GM18505 (cell line): ENCODE results near the gene ACO2.

Source experiments
- ATAC-seq: cut with Tn5 transposase; IDR thresholded peaks from one replicate; pipeline ENCODE4 v1.9.1; 2021; ENCODE audit not compliant: unreplicated experiment
- POLR2A ChIP-seq: IDR thresholded peaks from 4 replicates; pipeline ENCODE4 v1.6.1; 2011; ENCODE audit warnings: borderline replicate concordance; ENCODE audit not compliant: insufficient read depth, insufficient read length; ENCODE audit errors: extremely low read depth

Gene ACO2

GRCh38 chr22:41488076-41488475 is 19.2 kb downstream of the ACO2 start:
- TF ChIP-seq POLR2A, result no peak
- ATAC-seq, result no peak

- no peak for TF ChIP-seq POLR2A
- no peak for ATAC-seq
Observed at GRCh38 chr22:41488596-41489385, 19.9 kb downstream of the ACO2 start.

GRCh38 chr22:41491374-41492100 is 22.6 kb downstream of the ACO2 start:
- no peak for ATAC-seq
- no peak for TF ChIP-seq POLR2A

- no peak for ATAC-seq
- TF ChIP-seq POLR2A, result no peak
Observed at GRCh38 chr22:41498303-41498835, 29.5 kb downstream of the ACO2 start.

- no peak for ATAC-seq
Observed at GRCh38 chr22:41499624-41500280, 30.8 kb downstream of the ACO2 start.

GRCh38 chr22:41500303-41500702 is 31.4 kb downstream of the ACO2 start:
- ATAC-seq, result no peak
- TF ChIP-seq POLR2A, result no peak

More at GRCh38 chr22:41499624-41500280, 30.8 kb downstream of the ACO2 start:
- TF ChIP-seq POLR2A, result no peak

GRCh38 chr22:41501209-41501608 is 32.3 kb downstream of the ACO2 start:
- ATAC-seq, result no peak
- TF ChIP-seq POLR2A, result no peak

GRCh38 chr22:41504397-41504796 is 35.5 kb downstream of the ACO2 start:
- ATAC-seq, result no peak
- TF ChIP-seq POLR2A, result no peak

GRCh38 chr22:41504816-41505215 is 35.9 kb downstream of the ACO2 start:
- ATAC-seq, result no peak
- TF ChIP-seq POLR2A, result no peak

GRCh38 chr22:41505511-41506220 is 36.7 kb downstream of the ACO2 start:
- no peak for TF ChIP-seq POLR2A
- ATAC-seq, result no peak

GRCh38 chr22:41507330-41508063 is 38.6 kb downstream of the ACO2 start:
- no peak for ATAC-seq
- TF ChIP-seq POLR2A, result no peak

- no peak for ATAC-seq
- TF ChIP-seq POLR2A, result no peak
Observed at GRCh38 chr22:41508770-41509170, 39.9 kb downstream of the ACO2 start.
